ENCODE results near the gene ADGRD2.

DNA sequence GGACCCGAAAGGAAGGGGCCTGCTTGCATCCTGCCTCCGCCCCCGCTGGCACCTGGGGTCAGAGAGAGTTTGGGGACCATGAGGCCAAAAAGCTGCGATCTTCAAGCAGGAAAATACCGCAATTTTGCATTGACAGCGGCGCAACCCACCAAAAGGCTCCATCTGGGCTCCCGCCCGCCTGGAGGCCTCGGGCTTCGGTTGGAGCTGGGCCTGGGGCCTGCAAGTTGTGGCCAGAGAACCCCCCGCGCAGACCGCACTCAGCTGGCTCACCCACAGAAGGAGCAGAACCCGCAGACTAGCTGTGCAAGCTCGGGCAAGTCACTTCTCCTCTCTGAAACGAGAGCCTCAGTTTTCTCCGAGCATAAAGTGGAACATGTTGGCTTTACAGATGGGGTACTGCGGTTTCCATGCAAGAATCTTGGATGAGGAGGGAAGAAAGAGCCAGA lies 55.7 kb downstream of the ADGRD2 start:
- TF ChIP-seq ZKSCAN1 (IDR thresholded peaks at IDR 0.05; ENCODE audit: low read length) (no peak), POLR2A (IDR thresholded peaks at IDR 0.05; ENCODE audit: insufficient read depth in 1 of 2, low read depth in 2 of 2, low read length in 2 of 2) (no peak), SUZ12 (IDR thresholded peaks at IDR 0.05; ENCODE audit: low read depth, low read length) (no peak), RFX5 (IDR thresholded peaks at IDR 0.05; ENCODE audit: low read depth, low read length) (no peak), MAX (IDR thresholded peaks at IDR 0.05) (no peak), POLR2AphosphoS5 (IDR thresholded peaks at IDR 0.05; ENCODE audit: low read depth, low read length) (no peak), UBTF (CRISPR knock-in tag; IDR thresholded peaks at IDR 0.05) (no peak), EHMT2 (IDR thresholded peaks at IDR 0.05; ENCODE audit: borderline replicate concordance, low read depth, low read length) (no peak), KDM5B (CRISPR knock-in tag; IDR thresholded peaks at IDR 0.05; ENCODE audit: borderline replicate concordance) (no peak), NR2F6 (IDR thresholded peaks at IDR 0.05) (no peak), NR2F6 (CRISPR knock-in tag; IDR thresholded peaks at IDR 0.05) (no peak)

Measured in HepG2 (cell line).